AG04450 (cell line): ENCODE results near the gene UBA1. TPM values are rescaled to one million over a fixed set of nuclear protein-coding genes. Genes with fewer than 3 reads are reported as not detected.

Source experiments
- CTCF ChIA-PET: fragments of 300-600, 350-600 bp; formaldehyde crosslinking; extraction: SDS; loops from one replicate; lab custom pipeline; 2022; ENCODE audit warnings: antibody characterized with exemption, inconsistent platforms; lab: Charles Lee
- POLR2A ChIA-PET: fragments of 350-600 bp; formaldehyde crosslinking; extraction: SDS; loops from one replicate; lab custom pipeline; 2021; ENCODE audit warnings: antibody characterized with exemption, inconsistent platforms; lab: Yijun Ruan, JAX
- DNase-seq: peaks from one replicate; pipeline ENCODE4 v3.0.0-alpha.2; 2011; ENCODE audit warnings: low read depth, low spot score
- H3K27ac ChIP-seq: one replicate; pipeline ENCODE4 v1.5.1; 2012; ENCODE audit warnings: low read depth, low read length, control low read depth
- H3K27me3 ChIP-seq: one replicate; pipeline ENCODE4 v1.6.0; 2012; ENCODE audit warnings: low read length; ENCODE audit not compliant: control insufficient read depth, insufficient read depth
- H3K4me3 ChIP-seq: 2 replicates; pipeline ENCODE4 v1.5.1; 2011; ENCODE audit warnings: mild to moderate bottlenecking, low read depth, low read length, control low read depth
- H3K9me3 ChIP-seq: 2 replicates; pipeline ENCODE4 v1.5.1; 2012; ENCODE audit warnings: low read length; ENCODE audit not compliant: control insufficient read depth, insufficient read depth
- polyA plus RNA-seq: library from polyadenylated mRNA; depleted of rRNA; stranded (reverse); fragments of >200 nt; gene quantifications from 2 replicates; pipeline ENCODE4 v1.2.3, GENCODE V29; 2011
- TF ChIP-seq, protein P1 (sequence below): IDR thresholded peaks from 2 replicates; pipeline ENCODE4 v1.5.1; 2011; ENCODE audit warnings: low read depth, low read length, control low read depth, inconsistent platforms

UBA1 gene
- polyA plus RNA-seq, 1 experiment = 196 TPM

DNA sequence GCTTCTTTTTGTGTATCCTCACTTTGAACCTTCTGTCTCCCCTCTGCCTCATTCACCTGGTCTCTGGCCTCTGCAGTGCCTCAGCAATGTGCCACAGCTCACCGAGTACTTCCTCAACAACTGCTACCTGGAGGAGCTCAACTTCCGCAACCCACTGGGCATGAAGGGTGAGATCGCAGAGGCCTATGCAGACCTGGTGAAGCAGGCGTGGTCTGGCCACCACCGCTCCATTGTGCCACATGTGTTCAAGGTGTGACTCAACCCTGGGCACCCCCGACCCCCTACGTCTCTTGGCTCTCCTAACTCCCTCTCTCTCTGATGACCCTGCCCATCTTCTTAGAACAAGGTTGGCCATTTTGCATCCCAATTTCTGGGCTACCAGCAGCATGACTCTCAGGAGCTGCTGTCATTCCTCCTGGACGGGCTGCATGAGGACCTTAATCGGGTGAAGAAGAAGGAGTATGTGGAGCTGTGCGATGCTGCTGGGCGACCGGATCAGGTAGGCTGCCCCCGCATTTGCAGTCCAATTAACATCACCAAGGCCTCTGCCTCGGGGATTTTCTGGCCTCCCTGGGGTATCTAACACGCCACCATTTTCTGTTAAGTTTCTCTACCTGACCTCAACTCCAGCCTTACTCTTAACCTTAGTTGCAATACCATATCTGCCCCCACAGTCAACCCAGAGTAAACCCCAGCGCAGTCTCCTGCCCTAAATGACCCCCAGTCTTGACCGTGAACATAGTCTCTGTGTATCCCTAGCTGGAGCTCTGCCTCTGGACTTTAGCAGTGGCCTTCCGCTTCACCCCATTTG is 47.8 kb downstream of the UBA1 start:
- DNase-seq = no peak
- no peak overlapping the region for H3K27ac ChIP-seq
- TF ChIP-seq, protein P1, sequence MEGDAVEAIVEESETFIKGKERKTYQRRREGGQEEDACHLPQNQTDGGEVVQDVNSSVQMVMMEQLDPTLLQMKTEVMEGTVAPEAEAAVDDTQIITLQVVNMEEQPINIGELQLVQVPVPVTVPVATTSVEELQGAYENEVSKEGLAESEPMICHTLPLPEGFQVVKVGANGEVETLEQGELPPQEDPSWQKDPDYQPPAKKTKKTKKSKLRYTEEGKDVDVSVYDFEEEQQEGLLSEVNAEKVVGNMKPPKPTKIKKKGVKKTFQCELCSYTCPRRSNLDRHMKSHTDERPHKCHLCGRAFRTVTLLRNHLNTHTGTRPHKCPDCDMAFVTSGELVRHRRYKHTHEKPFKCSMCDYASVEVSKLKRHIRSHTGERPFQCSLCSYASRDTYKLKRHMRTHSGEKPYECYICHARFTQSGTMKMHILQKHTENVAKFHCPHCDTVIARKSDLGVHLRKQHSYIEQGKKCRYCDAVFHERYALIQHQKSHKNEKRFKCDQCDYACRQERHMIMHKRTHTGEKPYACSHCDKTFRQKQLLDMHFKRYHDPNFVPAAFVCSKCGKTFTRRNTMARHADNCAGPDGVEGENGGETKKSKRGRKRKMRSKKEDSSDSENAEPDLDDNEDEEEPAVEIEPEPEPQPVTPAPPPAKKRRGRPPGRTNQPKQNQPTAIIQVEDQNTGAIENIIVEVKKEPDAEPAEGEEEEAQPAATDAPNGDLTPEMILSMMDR = no peak
- POLR2A ChIA-PET = no interaction called here
- H3K27me3 ChIP-seq = no peaks in the 10 kb centered on the region
- no peaks in the 10 kb centered on the region for H3K9me3 ChIP-seq
- no peak overlapping the region for H3K4me3 ChIP-seq
- CTCF ChIA-PET = no interaction called here

DNA sequence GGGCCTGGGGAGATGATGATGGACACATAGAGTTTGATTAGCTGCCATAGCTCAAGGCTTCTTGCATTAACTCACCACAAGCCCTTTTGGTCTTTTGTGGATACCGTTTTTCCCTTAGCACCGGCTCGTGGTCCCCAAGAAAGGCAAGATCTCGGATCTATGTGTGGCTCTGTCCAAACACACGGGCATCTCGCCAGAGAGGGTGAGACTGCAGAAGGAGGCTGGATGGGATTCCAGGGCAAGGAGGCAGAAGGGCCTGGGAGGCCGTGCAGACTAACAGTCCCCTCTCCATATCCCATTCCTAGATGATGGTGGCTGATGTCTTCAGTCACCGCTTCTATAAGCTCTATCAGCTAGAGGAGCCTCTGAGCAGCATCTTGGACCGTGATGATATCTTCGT is 48.7 kb downstream of the UBA1 start:
- TF ChIP-seq, protein P1 = no peak
- CTCF ChIA-PET = no interaction called here
- Histone ChIP-seq H3K27me3 (no peaks in the 10 kb centered on the region), H3K27ac (no peak overlapping the region), H3K9me3 (no peaks in the 10 kb centered on the region), H3K4me3 (no peak overlapping the region)
- no peak for DNase-seq
- POLR2A ChIA-PET = no interaction called here

DNA sequence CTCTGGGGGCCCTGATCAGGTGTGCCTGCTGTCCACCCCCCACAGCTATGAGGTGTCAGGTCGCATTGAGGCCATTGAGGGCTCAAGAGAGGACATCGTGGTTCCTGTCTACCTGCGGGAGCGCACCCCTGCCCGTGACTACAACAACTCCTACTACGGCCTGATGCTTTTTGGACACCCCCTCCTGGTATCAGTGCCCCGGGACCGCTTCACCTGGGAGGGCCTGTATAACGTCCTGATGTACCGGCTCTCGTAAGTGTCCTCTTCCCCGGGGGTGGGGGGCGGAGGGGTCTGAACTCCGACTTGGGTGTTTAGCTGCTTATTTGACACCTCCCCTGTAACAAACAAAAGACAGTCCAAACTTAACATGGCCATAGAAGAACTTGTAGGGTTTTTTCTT is 49.7 kb downstream of the UBA1 start:
- CTCF ChIA-PET = no interaction called here
- TF ChIP-seq, protein P1 = no peak
- DNase-seq = no peak
- no peaks in the 10 kb centered on the region for H3K27me3 ChIP-seq
- no peak overlapping the region for H3K27ac ChIP-seq
- POLR2A ChIA-PET = no interaction called here
- no peak overlapping the region for H3K4me3 ChIP-seq
- H3K9me3 ChIP-seq = no peaks in the 10 kb centered on the region

DNA sequence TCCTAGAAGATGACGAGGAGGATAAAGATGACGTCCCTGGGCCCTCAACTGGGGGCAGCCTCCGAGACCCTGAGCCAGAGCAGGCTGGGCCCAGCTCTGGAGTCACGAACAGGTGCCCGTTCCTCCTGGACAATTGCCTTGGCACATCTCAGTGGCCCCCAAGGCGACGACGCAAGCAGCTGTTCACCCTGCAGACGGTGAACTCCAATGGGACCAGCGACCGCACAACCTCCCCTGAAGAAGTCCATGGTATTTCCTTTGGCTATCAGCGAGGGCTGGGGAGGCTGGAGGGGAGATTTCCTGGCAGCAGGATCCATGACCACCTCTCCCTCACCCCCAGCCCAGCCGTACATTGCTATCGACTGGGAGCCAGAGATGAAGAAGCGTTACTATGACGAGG is 51.0 kb downstream of the UBA1 start:
- H3K9me3 ChIP-seq = no peaks in the 10 kb centered on the region
- H3K27me3 ChIP-seq = no peaks in the 10 kb centered on the region
- no peak overlapping the region for H3K4me3 ChIP-seq
- DNase-seq = no peak
- H3K27ac ChIP-seq = no peak overlapping the region
- ChIA-PET POLR2A (interaction anchor here (1.2 kb wide), 1 partner anchor 20 kb away, joined by 3 read pairs; no protein-coding TSS in a partner anchor), CTCF (no interaction called here)
- TF ChIP-seq, protein P1 = no peak

DNA sequence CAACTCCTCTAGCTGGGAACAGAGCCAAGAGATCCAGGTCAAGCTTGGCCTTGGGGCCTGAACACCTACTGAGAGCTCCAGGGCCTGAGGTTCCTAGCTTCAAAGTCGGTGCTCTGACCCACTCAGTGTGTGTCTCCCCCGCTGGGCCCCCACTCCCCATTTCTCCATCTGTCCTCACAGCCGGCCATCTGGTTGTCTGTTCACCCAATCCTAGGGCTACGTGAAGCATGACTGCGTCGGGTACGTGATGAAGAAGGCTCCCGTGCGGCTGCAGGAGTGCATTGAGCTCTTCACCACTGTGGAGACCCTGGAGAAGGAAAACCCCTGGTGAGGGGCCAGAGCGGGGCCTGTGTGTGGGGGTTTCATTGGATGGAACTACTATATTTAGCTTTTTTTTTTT is 51.5 kb downstream of the UBA1 start:
- H3K27ac ChIP-seq = no peak overlapping the region
- H3K9me3 ChIP-seq = no peaks in the 10 kb centered on the region
- no peak overlapping the region for H3K4me3 ChIP-seq
- DNase-seq = no peak
- TF ChIP-seq, protein P1 = no peak
- no peaks in the 10 kb centered on the region for H3K27me3 ChIP-seq
- ChIA-PET POLR2A (interaction anchor here (1.2 kb wide), 1 partner anchor 20 kb away, joined by 3 read pairs; no protein-coding TSS in a partner anchor), CTCF (no interaction called here)
